Fibroblast of skin of abdomen (primary cell): Measurements from ENCODE around the gene SLC46A3. TPM values are rescaled to one million over a fixed set of nuclear protein-coding genes. Genes with fewer than 3 reads are reported as not detected.
"Not testable (repeated sequence)": the region's sequence is repeated elsewhere in the genome, so short reads cannot be mapped to it uniquely, and the experiment has no call there.

Experiments
- DNase-seq: peaks from one replicate; pipeline ENCODE4 v3.0.0-alpha.2; 2013
- polyA plus RNA-seq, 2 experiments: library from polyadenylated mRNA; unstranded; fragments of 120-200 nt; gene quantifications; one replicate each; pipeline ENCODE4 v1.2.1, GENCODE V29; 2013; ENCODE audit not compliant: insufficient read length in 2 of 2

The SLC46A3 gene, protein sequence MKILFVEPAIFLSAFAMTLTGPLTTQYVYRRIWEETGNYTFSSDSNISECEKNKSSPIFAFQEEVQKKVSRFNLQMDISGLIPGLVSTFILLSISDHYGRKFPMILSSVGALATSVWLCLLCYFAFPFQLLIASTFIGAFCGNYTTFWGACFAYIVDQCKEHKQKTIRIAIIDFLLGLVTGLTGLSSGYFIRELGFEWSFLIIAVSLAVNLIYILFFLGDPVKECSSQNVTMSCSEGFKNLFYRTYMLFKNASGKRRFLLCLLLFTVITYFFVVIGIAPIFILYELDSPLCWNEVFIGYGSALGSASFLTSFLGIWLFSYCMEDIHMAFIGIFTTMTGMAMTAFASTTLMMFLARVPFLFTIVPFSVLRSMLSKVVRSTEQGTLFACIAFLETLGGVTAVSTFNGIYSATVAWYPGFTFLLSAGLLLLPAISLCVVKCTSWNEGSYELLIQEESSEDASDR
- 2.0 TPM for polyA plus RNA-seq (2013, experiment 1 of 2; ENCODE audit: insufficient read length)
- polyA plus RNA-seq (2013, experiment 2 of 2; ENCODE audit: insufficient read length) = 2.0 TPM

DNA sequence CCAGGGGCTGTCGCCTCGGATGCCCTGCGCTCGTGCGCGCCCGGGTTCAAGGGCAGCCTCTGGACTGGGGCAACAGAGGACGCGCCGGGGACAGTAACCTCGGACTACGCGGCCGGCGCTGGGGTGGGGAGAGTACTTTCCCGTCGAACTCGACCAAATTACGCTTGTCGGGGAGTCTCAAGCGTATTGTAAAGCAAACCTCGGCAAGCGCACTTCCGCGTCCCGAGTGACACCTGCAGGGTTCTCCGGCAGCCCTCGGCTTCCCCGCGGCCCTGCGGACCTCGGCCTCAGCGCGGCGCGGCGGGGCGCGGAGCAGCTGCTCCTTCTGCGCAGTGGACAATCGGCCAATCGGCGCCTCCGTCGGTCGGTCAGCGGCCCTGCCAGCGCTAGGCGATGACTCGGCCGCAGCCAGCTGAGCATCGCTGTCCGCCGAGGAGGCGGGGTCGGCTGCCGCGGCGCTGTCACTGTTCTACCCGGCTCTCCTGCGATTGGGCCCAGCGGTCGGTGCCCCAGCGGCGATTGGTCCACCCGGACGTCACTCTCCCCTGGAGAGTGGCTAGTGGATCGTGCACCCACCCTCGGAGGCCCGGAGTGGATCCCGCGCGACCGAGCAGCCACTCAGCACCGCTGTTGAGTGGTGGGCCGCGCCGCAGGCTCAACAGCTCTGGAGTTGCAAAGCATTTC, at the start of gene SLC46A3:
Gene SLC46A3 (minus strand): TSS at position 428 of the 684 bp plus-strand sequence. CDS start 972 bp downstream, outside the sequence.
- peak; percentile 97 for DNase-seq

DNA sequence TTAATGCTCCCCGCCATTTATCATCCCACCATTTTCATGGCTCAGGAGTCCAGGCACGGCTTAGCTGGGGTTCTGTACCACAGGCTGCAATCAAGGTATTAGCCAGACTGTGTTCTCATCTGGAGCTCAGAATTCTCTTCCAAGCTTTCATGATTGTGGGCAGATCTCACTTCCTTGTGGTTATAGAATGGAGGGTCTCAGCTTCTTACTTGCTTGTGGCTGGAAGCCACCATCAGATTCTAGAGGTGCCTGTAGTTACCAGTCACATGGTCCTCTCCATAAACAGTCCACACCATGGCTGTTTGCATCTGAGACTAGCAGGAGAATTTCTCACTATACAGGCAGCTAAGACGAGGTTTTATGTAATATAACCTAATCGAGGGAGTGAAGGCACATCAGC, 45.1 kb upstream of the SLC46A3 start:
- DNase-seq = no peak

DNA sequence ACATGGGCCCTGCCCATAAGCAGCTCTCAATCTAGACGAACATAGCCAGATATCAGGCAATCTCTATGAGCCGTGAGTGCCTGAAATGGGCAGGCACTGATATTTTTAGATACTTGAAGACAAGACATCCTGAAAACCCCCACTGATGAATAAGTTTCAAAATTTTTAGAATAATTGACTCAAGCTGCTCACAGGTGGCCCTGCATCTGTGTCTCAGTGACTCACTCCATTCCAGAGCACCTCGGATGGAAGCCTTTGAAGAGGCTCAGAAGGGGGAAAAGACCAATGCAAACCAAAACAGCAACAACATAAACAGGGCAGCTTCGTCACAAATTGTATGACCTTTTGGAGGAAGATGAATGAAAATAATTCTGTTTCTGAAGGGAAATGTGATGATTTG, 42.8 kb upstream of the SLC46A3 start:
- peak; percentile 59 for DNase-seq

DNA sequence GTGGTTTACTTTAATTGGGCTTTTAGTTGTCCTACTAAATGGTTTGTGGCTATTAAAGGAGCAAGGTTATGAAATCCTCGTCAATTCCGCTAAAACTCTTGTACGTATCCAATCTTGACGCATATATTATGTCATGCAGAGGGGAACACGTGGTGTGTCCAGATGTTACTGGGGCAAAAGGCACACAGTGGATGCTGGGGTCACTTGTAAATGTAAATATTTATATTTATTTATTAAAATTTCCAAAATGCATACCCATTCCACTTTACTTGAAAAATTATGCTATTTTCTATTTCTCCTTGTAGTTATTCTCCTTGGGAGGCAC, 36.7 kb upstream of the SLC46A3 start:
- no peak for DNase-seq

DNA sequence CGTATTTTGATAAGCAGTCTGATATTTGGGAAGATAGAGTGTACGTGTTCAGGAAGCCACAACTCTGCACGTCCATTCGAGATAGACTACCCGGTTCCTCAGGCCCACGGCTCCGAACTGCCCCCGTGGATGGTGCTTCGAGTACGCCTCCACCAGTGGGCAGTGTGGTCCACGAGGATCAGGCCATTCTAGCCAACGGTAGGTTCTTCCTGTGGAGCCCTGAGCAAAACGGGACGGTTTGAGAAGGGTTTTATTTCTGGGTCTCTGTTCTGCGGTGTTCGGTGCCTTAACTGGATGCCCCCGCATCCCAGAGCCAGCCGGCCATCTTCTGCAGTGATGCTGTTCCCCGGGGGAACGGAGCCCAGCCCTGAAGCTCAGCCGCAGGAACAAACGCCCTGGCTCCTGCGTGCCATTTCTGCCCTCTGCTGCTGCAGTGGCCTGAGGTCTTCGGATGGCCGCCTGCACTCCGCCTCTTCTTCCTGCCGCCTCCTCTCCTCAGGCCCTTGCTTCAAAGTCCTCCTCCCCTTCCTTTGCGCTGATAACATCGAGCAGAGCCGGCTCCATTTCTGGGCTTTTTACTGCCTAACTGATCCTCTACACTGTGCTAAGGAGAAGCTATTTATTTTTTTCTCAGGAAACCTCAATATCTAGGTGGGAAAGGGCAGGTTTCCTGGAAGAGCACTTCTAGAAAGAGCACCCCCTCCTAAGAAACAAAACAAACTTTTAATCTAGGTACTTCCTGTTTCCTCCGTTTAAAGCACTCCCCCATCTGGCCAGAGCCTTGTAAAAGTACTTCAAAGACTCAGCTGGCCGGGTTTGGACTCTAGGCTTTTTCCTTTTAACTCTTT, 36.2 kb upstream of the SLC46A3 start:
- peak; percentile 18 for DNase-seq

DNA sequence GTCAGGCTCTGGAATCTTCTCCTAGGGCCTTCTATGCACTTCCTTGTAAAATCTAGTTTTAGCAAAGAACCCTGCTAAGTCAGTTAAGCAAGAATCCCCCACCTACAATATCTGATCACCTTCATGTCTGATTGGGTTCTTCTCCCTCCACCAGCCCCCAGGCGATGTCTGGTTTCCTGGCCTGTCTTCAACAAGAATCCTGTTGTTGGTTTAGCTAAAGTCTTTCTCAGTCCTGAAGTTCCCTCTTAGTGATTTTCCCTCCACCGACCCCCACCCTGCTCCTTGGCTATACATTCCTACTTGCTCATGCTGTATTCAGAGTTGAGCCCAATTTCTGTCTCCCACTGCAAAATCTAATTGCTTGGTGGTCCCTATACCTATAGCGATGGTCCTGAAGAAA, 35.2 kb upstream of the SLC46A3 start:
- DNase-seq = peak; percentile 23

DNA sequence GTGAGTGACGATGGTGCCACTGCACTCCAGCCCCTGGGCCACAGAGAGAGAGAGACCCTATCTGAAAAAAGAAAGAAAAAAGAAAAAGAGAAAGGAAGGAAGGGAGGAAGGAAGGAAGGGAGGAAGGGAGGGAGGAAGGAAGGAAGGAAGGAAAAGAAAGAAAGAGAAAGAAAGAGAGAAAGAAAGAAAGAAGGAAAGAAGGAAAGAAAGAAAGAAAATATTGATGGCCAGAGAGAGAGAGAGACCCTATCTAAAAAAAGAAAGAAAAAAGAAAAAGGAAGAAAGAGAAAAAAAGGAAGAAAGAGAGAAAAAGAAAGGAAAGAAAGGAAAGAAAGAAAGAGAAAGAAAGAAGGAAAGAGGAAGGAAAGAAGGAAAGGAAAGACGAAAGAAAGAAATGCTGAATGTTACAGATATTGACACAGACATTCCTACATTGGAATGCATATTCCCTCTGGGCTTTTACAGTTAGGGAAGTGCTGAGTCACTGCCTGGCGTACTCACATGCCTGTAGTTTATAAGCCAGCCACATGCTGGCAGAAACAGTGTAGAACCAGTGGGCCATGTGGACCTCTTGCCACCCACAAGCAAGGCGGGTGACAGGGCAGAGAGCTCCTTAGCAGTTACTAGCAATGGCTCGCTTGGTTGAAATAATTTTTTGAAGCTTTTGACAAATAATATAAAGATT, 34.6 kb upstream of the SLC46A3 start:
- DNase-seq = peak; percentile 95

DNA sequence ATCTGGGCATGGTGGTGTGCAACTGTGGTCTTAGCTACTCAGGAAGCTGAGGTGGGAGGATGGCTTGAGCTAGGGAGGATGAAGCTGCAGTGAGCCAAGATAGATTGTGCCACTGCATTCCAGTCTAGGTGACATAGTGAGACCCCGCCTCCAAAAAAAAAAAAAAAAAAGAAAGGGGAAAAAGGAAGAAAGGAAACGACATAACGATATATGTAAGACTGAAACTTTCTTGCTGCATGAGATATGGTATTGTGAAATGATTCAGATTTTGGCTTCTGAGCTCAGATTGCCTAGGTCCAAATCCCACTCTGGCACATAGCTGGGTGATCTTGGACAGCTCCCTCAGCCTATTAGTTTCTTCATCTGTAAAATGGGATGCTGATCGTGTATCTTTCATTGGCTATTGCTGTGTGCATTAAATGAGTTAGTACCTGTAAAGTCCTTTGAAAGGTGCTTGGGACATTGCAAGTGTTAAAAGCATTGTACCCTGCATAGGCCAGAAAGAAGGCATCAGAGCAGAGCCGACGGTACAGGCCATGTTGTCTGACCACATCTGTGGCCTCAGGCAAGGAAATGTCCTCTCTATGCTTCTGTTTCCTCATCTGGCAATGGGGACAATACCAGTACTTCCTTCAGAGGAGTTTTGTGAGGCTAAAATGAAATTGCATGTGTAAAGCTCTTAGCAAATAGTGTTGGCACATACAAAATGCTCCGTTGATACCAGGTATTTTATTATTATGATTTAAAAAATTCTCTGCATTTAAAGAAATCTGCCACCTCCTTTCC, 32.6 kb upstream of the SLC46A3 start:
- DNase-seq = no peak

DNA sequence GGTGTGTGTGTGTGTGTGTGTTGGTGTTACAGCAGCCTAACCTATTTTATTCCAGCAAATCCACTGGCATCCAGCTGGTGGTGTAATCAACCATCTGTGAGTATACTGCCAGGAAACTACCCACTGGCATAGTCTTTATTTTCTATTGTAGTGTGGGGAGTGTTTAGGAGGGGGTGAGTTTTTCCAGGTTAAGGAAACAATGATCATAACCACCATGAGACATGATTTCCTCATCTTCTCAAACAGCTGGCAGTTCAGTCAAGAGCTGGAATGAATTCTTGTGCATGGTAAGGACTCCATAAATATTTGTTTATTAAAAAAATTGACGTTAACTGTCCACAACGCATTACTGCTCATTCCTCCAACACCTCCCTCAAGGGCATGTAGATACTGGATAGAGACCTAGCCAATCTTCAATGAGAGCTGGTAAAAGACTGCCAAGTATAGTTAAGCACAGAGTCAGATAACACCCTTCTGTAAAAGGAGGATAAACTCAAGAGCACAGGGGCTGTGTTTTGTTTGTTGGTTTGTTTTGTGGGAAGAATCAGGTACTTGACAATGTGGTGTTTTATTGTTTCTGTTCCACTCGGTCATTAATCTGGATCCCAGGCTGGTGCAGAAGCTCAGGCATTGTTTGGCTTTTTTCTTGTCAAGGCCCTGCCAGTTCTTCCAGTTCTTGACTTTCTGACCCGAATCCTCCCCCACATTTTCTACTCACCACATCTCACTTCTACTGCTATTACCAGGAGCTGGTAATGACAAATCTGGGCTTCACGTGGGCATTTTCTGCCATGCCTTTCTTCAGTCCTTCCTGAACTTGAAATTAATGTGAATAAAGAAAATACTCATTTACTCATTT, 31.6 kb upstream of the SLC46A3 start:
- no peak for DNase-seq

DNA sequence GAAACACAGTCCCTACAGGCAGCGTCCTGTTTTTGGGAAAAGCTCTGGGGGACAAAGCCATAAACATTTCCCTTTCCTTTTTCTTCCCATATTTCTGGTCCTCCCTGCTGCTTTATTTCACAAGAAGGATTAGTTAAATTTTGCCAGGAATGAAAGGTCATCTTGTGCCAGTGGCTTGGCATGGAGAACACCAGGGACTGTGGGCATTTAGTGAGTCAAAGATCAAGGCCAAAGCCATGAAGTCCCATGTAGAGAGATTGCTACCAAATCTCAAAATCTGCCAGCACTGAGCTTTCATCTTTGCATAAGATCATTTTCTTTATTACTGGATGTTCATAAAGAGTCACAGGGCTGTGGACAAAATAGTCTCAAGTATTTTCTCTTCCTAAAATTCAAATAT, 29.1 kb upstream of the SLC46A3 start:
- DNase-seq = no peak

DNA sequence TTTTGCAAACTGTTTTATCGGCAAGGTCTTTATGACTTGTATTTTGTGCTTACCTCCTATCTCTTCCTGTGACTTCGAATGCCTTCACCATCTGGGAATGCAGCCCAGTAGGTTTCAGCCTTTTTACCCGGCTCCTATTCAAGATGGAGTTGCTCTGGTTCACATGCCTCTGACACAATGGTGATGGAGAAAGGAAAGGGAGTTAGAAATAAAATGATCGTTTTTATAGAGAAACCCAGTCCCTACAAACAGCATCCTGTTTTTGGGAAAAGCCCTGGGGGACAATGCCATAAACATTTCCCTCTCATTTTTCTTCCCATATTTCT, 27.5 kb upstream of the SLC46A3 start:
- DNase-seq = no peak

DNA sequence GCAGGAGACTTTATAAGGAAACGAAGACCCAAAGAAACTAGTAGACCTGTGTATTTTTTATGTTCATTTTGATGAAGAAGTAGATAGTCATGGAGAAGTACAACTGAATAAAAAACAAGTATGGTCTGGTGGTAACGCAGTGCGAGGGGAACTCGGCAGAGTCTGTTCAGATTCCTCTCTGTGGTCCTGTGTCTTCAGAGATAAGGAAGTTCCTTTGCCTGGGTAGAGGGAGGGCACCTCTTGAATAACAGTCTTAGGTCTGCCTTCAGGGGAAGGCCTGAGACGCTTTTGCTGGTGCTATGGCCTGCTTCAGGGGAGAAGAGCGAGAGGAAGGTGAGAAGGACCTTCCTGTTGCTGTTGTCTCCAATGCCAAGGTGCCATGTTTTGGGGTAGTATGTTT, 25.9 kb upstream of the SLC46A3 start:
- DNase-seq = no peak

DNA sequence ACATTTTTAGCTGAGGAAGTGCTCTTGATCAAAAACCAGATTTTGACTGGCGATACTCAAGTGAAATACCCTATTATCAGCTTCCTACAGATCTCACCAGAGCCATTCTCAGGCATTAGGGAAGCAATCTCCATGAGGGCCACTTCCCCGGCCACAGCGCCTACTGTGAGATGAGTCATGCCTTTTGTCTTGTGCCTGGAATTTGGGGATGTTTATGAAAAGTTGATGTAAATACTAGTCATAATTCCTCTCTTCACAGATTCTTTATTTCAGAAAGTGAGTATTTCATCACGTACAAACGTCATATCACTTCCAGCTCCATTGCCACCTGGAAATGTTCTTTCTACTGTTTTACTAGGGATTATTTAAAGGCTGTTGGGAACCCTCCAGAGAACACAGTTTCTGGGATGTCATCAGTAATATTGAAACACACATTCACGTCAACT, 25.3 kb upstream of the SLC46A3 start:
- peak; percentile 55 for DNase-seq

DNA sequence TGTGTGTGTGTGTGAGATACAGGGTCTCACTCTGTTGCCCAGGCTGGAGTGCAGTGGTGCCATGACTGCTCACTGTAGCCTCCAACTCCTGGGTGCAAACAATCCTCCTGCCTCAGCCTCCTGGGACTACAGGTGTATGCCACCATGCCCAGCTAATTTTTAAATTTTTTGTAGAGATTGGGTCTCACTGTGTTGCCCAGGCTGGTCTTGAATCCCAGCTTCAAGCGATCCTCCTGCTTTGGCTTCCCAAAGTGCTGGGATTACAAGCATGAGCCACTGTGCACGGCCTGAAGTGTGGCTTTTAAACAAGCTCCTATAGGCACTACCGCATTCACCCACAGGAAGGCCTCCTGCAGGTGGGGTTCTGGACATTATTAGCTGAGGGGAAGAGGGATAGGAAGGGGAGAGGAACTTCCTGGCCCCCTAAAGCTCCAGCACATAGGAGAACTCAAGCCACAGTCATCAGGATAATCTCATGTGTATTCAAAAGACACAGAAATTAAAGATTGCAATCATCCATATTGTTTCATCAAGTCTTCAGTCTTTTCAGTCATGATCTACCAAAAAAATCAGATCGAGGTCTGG, 24.8 kb upstream of the SLC46A3 start:
- no peak for DNase-seq

DNA sequence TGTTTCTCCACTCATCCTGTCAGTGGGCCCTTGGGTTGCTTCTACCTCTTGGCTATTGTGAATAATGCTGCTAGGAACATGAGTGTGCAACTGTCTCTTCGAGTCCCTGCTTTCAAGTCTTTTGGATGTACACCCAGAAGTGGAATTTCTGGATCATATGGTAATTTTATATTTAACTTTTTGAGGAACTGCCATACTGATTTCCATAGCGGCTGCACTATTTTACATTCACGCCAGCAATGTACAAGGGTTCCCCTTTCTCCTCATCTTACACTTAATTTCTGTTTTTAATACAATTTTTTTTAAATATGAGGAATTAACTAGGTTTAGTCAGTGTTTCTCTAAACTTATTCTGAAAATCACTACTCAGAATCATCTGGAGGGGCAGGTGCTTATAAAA, 24.2 kb upstream of the SLC46A3 start:
- DNase-seq = no peak

DNA sequence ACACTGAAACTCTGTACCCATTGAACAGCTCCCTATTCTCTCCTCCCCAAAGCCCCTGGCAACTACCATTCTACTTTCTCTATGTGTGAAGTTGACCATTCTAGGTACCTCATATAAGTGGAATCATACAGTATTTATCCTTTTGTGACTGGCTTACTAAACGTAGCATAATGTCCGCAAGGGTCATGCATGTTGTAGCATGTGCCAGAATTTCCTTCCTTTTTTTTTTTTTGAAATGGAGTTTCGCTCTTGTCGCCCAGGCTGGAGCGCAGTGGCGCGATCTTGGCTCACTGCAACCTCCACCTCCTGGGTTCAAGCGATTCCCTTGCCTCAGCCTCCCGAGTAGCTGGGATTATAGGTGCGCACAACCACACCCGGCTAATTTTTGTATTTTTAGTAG, 23.7 kb upstream of the SLC46A3 start:
- not testable (repeated sequence) for DNase-seq

DNA sequence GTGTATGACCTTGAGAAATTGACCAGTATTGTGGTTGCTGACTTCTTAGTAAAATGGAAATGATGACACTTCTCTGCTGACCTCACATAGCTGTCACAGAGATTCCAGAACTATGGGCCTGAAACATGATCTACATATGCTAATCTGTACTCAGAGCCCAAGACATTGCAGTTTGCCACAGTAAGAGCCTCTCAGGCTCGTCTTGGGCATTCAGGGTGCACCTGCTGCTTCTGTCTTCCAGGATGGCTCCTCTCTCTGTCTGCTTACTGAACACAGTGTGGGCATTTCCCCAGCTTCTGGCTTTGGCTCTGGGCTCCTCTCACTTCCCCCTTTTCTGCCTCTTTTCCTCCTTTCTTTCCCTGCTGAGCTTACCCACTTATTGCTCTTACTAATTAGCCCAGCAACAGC, 22.3 kb upstream of the SLC46A3 start:
- no peak for DNase-seq

DNA sequence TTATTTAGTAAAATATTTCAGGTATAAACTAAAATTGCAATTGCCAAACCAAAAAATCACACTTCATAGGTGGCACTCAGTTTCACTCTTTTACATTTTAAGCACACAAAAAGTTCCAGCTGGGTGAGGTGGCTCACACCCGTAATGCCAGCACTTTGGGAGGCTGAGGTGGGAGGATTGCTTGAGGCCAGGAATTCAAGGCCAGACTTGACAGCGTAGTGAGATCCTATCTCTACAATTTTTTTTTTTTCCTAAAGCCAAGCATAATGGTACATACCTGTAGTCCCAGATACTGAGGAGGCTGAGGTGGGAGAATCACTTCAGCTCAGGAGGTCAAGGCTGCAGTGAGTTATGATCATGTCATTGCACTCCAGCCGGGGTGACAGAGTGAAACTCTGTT, 20.6 kb upstream of the SLC46A3 start:
- no peak for DNase-seq

DNA sequence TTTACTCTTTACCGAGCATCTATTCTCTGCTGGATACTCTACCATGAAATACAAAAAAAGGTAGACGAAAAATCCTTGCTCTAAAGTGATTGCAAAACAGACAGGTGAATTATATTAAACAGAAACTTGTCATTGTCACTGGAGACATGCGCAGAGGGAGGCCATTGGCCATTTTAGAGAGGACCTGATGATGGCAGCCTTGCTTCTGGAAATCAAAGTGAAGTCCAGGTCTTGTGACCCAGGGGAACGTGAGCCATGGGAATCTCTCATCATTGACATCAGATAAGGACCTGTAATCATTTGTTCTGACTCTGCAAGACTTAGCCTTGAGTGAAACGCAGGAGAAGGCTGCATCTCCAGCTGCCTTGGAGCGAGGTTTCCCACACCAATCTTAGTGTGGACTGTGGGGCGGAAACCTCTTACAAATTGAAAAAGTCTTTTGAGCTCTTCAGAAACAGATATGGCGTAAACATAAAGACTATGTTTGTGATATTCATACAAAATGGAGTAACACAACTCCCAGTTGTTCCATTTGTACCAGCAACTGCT, 16.8 kb upstream of the SLC46A3 start:
- DNase-seq = no peak

DNA sequence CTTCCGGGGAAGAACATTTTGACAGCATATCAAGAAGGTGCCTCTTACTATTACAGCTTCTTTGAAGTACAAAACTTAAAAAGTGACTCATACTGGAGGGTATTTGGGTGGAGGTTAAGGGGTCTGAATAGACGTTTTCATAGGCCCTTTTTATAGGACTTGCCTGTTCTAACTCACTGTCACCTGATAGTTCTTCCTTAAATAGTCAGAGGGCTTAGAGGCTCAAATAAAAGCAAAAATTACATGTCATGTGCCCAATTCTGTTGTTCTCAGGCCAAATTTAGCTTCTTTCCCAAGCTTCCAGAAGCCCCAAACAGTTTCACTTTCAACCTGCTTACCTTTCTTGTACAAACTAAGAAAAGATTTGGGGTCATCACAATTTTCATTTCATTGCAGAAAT, 16.1 kb upstream of the SLC46A3 start:
- DNase-seq = no peak
